Stimulated activated CD4-positive, alpha-beta T cell treated with anti-CD3 and anti-CD28 coated beads, Interleukin-2, amount 100 ng/mL, for 48 hours (primary cell): Measurements from ENCODE around the gene DAP.

Source experiments
- DNase-seq, 2 donors: peaks; one replicate each; pipeline ENCODE4 v3.0.0-alpha.2; 2020

DAP gene

DNA sequence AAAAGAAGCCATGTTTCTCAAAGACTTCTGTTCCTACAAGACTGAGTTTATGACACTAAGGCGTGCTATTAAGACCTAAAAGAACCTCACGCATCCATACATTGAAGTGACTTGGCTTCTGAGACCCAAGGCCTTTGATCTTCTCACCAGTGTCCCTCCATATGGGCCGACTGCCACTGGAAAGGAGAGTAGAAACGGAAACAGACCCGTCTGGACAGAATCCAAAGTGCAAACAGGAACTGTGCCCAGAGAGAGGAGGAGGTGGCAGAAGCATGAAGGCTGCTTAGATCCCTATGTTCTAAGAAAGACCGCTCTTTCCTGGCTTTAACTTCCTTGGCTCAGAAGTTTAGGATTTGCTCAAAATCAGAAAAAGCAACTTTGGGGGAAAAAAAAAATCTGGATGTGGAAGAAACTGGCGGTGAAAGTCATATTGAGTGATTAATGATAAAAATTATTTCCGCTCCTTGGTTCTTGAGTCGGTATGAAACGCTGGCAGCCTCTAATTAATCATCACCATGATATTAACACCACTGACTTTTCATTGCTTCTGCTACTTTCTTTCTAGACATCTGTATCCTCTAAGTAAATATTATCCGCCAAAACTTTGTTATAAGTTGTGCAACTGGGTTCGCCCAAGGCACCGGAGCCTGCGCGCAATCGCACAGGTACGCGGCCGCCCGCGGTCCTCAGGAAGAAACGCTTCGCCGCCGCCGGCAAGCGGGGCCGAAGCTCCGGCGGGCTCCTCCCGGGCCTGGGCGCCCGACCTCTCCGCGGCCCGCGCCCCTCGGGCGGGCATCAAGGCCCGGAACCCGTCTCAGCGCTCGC lies 726 bp downstream of the DAP start:
- DNase-seq: peak; percentile 27 to 37

DNA sequence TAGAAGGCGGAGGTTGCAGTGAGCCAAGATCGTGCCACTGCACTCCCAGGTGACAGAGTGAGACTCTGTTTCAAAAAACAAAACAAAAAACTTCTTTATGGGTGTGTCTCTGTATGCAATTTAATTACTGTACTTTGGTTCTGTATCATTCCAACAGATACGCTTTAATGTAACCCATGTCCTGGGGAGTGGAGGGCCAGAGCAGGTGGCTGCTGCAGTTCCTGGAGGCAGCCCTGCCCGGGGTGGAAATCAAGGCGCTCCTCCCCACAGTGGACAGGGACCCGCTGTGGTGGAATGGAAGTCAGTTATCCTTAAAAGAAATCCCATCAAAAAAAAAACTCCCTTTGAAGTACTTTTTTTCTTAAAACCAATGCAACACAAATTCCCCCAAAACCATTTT lies 1.9 kb downstream of the DAP start:
- no peak for DNase-seq

DNA sequence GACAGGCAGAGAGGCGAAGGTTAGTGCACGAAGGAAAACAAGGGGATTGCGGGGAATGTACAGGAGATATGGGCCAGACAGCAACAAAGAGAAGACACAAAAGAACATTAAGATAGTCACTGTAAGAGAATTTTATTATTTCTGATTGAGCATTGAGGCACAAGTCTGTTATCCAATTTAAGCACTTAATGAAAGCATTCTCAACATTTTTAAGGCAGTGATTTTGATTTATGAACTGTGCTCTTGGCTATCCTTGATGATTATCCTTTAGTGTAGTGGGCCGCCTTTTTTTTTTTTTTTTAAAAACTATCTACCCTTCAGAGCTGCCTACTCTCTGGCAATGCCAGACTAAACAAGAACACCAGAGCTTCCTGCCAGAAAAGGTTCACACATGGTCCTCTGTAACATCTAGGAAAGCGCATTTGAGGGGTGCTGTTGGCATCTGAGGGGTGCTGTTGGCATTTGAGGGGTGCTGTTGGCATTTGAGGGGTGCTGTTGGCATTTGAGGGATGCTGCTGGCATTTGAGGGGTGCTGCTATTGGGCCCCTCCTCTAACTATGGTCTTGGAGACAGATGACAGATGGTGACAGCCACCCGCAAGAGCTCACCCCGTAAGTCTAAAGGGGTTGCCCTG lies 3.0 kb downstream of the DAP start:
- no peak for DNase-seq

DNA sequence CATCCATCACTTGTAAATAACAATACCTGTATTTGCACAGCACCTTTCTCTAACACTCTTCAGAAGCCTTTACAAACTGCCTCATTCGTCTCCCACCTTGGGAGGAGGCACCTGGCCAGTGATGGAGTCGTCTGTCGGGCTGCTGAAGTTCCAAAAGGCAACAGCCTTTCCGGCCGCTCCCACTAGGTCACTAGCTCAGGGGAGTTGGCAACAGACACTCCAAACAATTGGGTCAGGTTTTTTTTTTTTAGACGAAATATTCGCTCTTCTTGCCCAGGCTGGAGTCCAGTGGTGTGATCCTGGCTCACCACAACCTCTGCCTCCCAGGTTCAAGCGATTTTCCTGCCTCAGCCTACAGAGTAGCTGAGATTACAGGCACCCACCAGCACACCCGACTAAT lies 4.0 kb downstream of the DAP start:
- no peak for DNase-seq

DNA sequence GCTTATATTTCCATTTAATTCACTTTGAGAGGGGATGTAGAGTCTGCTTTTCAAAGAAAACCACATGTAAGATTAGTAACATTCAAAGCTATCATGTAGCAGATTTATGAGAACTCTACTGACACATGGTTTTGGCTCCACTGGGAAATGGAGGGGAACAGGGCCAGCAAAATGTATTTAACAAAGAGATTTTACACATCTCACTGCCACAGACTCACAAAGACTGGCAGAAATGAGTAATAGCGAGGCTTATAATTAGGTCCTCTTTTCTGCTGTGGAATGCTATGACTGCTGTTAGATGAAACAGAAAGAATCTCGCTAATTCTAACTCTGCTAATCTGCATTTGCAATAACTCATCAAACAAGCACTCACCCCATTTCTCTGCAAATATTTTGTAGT lies 4.5 kb downstream of the DAP start:
- DNase-seq: no peak

DNA sequence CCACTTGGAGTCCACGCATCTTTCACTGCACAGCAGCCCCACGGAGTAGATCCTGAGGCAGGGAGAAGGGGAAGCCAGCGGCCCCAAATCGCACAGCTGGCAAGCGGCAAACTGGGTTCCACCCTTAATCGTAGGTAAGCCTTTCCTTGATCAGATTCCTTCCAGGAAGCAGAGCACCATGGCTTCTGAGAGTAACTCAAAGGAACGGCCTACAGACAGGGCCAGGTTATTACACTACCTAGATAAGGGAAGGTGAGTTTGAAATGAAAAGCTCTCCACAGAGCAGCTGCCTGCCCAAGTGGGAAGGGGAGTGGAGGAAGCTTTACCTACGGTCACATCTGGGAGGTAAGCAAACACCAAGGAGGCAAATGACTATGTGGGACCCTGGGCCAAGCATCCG lies 7.9 kb downstream of the DAP start:
- DNase-seq: no peak

DNA sequence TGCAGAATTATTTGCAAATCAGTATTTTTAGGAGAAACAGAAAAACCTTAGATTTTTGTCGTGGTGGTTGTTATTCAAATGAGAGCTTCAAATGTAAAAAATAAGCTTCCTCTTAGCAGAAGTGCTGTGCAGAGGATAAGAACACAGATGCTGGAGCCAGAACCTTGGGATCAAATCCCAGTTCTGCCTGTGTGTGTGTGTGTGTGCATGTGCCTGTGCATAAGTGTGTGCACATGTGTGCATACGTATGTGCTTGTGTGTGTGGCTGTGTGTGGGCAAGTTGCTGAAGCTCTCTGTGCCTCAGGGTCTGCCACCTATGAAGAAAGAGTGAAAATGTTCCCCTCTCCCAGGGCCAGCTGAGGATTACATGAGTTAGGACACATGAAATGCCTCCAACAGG lies 8.6 kb downstream of the DAP start:
- no peak for DNase-seq

DNA sequence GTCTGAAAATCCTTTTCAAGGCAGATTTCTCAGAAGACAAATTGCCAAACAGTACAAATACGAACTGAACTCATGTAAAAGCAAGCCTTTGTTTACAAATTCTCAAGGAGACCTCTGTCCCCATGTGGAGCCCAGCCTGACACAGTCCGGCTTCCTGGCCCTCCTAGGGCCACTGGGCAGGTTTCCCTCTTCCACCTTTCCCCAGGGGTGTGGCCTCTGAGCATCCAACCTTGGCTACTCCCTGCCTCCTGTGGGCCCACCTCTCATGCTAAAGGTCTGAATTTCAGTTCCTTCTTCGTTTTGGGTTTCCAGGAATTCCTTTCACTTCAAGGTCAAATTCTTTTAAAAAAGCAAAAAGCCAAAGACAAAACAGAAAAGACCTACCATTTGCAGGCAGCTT lies 10.1 kb downstream of the DAP start:
- no peak for DNase-seq

DNA sequence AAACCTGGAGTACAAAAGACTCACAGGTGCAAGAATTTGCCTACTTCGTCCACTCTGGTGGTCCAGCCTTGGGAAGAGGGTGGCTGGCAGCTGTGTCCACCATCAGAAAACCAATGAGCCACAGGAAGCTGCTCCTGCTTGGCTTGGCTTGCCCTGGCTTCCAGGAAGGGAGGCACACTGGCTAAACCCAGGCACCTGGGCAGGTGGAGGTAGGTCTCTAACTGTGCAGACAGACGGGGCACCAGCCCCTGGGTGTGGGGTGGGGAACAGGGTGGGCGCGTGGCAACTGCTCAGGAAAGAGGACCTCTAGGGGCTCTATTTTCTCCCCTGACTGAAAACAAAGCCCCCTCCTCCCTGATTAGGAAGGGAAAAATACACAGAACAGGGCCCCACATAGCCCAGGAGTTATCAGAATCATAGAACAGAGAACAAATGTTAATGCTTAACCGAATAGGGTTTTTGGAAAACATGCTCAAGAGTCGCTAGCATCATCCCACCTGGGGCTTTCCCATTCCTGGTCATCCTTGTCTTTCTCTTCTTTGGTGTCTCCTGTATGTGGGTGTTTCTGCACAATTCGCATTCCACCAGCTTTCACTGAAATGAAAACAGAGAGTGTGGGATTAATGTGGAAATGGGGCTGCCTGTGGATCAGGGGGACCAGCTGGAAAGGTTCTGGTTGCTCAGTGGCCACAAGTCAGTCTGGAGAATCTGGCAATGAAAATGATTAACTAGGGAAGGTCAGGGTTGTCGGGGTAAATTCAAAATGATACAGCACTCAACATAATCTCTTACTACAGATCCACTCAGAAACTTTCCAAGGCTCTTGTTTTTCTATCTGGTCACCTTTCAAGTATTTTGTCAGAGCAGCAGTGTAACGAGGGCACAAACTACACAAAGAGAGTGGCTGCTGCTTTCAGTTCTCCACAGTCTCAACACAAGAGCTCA lies 13.1 kb downstream of the DAP start:
- no peak for DNase-seq

DNA sequence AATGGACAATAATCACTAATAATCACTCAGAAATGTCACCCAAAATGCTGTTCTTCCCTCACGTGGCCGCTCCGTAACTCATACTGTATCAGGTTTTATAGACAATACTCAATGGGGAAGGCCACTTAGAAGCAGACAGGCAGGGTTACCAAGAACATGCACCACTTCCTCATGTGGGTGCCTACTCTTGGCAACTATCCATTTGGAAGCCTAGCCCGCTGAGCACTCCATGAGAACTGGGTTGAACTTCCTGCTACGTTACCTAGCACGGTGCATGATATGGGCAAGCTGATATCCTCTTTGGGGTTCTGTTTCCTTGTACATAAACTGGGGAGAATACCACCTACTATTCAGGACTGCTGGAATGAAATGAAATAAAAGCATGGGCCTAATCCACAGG lies 14.3 kb downstream of the DAP start:
- DNase-seq: no peak

DNA sequence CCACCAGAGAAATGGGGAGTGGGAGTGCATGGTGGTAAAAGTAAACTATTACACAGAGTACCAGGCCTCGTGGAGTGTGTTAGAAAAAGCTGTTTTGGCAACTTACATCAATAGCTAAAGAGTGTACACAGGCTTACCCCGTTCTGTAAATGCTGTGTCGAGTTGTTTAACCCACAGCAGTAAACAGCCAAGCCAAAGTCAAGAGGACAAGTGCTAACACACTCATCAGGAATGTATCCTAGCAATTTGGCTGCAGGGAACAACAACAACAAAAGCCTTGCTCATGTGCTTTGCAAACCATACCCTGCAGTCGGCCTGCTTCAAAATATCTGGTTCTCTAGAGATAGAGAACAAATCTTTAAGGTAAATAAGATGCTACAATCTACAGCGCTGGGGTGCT lies 15.9 kb downstream of the DAP start:
- DNase-seq: no peak

DNA sequence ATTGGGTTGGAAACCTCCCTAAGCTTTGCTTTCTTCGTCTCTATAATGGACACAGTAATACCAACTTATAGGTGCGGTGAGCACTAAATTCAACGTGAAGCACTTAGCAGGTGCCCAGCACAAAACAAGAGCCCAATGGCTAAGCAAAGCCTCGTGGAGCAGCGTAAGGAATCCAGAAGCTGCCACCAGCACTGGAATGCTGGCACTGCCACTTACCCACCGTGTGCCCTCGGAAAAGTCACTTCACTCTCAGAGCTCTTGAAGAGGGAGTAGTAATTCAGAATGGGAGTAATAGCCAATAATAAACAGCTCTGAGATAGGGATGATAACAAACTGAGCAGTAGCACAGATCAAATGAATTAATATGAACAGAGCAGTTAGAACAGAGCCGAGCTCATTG lies 16.4 kb downstream of the DAP start:
- no peak for DNase-seq

DNA sequence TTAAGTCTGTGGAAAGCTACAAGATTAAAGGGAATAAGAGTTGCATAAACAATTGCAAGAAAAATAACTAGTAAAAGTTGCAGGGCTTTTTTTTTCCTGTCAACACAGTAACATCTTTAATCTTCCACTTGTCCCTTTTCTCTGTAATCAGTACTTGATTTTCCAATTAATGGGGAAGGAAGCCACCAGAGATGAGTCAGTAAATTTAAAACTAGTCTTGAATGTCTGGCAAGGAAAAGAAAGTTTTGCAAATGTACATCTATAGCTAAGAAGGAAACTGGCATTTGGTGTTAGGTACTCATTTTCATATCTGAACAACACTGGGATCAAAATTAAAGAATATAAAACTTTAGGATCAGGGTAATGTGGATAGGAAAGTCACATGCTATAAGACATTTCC lies 17.1 kb downstream of the DAP start:
- DNase-seq: no peak

DNA sequence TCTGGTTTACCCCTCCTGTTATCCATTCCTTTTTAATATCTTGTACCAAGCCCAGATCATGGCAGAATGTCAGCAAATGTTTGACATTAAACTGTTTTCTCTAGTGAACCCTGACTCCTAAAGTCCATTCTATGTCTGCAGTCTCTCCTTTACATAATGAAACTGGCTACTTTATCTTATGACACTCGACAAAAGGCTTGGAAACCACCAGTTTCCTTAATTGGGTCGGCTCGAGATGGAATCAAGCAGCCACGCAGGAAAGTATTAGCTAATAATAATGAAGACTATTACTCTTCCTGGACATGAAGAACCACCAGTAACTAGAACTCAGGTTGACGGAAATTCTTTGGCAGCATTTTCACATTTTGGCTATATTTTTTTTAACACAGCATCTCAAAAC lies 17.5 kb downstream of the DAP start:
- no peak for DNase-seq

DNA sequence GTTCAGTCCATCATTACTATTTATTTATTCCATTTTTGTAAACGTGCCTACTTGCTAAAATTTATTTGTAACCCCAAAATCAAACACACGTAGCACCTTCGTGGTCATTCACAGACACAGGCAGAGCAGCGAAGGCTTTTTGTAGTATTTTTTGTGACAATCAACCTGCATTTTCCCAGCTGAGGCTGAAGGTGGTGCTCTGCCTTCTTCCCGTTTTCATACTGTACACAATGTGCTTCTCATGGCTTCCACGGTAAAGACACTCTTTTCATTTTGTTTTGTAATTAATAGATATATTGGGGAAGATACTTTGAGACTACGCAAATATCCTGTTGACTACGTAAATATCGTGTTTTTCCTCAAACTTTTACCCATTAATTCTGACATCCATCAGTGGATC lies 19.4 kb downstream of the DAP start:
- no peak for DNase-seq

DNA sequence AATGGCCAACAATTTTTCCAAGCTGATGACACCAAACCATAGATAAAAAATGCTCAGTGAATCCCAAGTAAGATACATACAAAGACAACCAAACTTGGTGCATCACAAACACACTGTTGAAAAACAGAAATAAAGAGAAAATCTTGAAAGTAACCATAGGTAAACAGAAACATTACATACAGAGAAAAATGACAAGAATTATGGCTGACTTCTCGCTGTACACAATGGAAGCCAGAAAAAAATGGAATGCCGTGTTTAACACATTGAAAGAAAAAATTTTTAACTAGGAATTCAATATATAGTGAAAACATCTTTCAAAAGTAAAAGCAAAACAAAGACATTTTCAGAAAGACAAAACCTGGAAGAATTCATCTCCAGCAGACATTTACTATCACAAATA lies 20.6 kb downstream of the DAP start:
- DNase-seq: no peak

DNA sequence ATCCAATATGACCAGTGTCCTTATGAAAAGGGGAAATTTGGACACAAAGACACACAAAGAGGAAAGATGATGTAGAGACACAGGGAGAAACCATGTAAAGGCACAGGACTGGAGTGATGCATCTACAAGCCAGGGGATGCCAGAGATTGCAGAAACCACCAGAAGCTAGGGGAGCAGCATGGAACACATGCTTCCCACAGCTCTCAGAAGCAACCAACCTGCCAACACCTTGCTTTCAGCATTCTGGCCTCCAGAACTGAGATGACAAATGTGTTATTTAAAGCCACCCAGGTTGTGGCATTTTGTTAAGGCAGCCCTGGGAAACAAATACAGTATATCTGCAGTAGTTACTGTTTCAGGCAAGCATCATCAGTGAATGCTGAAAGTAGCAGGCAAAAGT lies 23.2 kb downstream of the DAP start:
- no peak for DNase-seq

DNA sequence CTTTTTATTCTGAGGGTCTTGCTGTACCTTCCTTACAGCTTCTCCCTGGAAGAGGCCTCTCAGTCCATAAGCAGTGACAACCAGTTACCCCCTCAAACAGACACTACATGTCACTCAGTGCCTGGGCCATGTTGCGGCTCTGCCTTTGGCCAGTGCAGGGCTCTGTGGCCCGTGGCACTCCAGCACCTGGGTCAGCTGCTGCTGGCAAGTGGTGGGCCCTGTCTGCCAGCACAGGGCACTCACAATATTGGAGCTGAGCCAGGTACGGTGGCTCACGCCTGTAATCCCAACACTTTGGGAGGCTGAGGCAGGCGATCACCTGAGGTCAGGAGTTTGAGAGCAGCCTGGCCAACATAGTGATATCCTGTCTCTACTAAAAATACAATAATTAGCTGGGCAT lies 24.2 kb downstream of the DAP start:
- DNase-seq: no peak

DNA sequence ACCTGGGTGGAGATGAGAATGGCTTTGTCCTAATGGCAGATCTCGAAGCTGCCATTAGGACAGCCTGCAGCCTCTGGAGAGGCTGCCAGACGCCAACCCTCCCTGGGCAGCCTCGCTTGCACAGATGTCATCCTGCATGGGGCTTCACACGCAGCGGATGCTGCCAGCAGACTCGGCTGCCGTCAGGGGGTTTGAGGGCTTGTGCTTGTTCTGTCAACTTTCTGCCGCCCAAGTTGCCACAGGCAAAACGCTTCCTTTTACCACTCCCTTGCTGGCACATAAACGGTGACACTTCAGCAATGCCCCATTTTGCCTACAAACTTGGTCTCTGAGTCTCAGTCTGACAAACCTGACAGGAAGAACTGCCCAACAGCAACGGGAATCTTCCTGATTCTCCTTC lies 24.7 kb downstream of the DAP start:
- no peak for DNase-seq

DNA sequence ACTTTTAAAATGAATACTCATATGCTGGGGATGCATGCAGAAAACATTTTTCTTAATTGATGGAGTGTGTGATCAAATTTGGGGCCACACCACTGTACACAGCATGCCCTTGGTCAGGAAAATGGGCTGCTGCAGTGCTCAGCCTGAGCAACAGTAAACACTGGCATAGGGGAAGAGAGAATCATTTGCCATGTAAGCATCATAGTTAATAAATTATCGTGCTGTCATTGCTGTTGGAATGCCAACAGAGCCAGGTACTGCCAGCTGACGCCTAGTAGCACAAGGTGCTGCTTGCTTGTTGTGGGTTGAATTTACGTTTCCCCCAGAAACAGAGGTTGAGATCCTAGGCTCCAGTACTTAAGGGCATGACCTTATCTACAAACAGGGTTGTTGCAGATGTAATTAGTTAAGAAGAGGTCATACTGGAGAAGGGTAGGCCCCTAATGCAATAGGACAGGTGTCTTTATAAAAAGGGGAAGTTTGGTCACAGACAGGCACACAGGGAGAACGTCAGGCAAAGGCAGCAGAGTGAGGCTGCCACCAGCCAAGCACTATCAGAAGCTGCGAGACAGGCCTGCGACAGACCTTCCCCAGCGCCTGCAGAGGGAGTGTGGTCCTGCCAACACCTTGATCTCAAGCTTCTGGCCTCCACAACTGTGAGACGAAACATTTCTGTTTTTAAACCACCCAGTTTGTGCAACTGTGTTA lies 25.3 kb downstream of the DAP start:
- no peak for DNase-seq

DNA sequence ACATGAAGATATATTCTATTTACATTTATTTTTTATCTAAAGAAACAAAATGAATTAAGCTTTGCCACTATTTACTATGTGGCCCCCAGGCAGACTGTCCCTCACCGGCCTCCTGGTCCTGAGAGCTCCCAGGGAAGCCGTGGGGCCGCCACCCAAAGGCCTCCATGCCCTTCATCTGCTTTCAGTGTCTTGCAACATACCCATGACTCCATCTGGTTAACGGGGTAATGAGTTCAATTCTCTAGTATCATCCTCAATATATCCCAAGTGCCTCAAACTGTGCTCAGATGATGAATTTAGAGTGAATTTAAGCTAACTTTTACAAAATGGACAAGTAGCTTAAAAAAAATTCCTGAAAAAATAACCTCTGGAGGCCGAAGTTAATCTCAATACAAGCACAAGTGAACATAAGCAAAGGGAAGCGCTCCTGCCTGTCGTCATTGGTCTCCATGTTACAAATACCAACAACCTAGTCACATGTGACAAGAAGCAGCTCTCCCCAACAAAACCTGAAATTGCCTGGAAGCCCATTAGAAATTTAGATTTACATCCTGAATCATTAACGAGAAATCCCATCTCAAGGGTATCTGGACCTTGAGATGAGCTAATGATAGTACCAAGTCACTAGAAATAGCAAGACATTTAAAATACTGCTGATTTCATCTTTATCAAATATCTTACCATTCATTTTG lies 26.1 kb downstream of the DAP start:
- no peak for DNase-seq

DNA sequence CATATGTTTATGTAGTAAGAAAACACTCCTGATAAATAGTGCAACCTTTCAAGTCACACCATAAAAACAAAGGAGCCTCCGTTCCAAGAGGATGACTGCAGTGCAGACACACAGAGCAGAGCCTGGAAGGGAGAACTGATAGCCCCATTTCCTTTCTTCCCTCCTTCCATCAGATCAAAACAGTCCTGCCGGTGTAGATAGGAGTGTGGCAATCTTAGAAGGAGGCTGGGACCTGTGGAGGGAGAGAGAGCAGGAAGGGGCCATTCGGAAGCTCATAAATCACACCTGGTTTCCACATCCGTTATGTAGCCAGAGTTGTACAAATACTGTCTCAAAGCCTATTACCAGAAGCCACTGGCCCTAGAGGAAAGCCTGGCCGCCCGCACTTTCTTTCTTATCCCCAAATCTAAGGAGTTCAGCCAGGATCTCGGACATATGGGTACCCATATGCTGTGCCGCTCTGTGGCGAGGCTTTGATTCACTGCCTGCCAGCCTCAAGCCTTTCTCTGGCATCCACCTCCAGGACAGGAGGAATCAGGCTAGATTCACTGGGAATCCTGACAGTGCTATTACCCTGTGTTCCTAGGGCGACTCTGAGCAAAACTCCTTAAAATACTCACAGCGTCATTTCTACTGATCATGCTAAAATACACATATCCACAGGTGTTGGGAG lies 26.9 kb downstream of the DAP start:
- no peak for DNase-seq
